GM21576 (cell line): ENCODE measurements around the gene LPIN1.
"Not testable (repeated sequence)": the region's sequence is repeated elsewhere in the genome, so short reads cannot be mapped to it uniquely, and the experiment has no call there.

Experiments
- ATAC-seq: cut with Tn5 transposase; IDR thresholded peaks from one replicate; pipeline ENCODE4 v1.9.1; 2021; ENCODE audit warnings: mild to moderate bottlenecking, moderate library complexity; ENCODE audit not compliant: unreplicated experiment

The LPIN1 gene

DNA sequence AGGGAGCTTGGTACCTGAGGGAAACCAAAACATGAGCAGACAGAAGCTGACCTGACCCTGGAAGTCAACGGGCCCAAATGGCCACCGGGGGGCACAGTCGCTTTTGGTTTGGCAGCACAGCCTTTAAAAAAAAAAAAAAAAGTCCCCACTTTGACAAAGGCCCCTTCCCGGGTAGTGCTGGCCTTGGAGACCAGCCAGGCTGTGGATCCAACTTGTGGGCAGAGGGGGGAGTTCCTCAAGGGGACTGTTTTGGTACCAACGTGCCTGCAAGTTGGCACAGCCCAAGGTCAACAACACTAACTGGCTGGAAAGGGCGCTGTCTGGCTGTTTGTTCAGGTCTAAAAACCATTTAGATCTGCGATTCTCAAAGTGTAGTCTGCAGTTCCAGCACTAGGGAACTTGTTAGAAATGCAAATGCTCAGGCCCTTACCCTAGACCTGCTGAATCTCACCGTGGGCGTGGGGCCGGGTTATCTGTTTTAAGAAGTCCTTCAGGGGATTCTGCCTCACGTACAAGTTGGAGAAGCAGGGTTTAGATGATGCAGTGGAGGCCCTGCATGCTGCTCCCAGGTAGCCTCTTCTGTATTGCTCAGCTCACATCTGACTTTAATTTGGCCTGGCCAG lies 83.0 kb downstream of the LPIN1 start:
- ATAC-seq: peak; percentile 37

DNA sequence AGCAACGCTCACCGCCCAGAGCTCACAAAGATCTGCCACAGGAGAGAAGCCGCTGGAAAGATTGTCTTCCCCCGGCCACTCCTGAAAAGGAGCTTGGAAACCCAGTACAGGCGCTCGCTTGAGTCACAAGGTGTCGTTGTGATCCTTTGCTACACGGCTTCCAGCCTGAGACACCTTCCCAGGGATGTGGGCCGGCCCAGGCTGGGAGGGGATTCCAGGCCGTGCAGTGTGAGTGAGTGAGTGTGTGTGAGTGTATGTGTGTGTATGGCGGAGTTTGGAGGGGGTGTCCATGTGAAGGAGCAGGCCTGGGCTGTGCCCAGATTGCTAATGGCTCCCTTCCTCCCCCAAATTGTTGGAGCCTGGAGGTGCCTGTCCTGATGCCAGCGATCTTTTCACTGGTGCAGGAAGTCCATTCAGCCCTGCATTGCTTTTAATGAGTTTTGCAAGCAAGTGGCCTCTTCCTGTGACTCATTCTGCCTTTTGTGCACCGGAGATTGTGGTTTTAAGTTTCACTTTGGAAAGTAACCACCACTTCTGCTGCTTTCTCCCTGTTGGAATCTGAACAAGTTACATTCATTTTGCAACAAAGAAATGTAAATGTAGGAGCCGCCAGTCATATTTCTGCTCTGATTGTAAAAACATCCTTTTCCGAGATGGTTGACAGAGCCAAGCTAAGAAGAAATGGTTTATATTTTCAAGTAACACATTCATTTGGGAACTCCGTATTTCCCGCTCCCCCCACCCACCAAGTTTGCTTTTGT lies 83.7 kb downstream of the LPIN1 start:
- peak; percentile 76 for ATAC-seq

DNA sequence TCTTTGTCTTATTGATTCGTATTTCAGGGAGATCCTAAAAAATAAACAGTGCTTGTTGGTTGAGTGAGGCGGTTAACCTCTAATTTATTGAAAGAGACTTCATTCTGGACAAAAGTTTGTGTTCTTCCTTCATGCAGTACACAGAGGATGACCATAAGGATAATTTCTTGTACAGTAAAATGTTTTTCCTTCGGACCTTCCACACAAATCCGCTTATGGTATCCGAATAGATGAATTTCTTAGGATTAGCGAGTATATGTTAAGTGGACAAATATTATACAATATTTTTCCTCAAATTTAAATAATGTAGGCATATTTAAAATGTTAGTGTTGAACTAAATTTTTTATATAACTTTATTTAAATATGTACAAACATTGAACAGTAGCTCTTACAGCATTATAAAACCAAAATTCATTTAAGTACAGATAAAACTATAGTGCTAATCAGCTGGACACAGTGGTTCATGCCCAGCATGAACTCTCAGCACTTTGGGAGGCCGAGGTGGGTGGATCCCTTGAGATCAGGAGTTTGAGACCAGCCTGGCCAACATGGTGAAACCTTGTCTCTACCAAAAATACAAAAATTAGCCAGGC lies 84.4 kb downstream of the LPIN1 start:
- ATAC-seq: no peak

DNA sequence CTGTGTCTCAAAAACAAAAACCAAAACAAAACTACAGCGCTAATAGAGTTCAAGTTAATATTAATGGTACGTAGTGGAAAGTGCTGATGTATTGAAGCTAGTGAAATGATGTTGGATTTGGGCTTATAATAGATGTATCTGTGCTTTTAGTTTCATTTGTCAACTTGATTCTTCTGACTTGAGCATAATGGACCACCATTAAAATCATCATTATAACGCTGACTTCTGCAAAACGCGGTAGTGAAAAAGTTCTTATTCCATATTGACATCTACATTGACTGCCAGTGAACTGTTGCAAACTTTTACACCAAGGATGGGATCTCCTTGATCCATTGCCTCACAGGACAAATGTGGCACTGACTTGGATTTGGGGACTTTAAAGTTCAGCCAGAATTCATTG lies 85.0 kb downstream of the LPIN1 start:
- no peak for ATAC-seq

DNA sequence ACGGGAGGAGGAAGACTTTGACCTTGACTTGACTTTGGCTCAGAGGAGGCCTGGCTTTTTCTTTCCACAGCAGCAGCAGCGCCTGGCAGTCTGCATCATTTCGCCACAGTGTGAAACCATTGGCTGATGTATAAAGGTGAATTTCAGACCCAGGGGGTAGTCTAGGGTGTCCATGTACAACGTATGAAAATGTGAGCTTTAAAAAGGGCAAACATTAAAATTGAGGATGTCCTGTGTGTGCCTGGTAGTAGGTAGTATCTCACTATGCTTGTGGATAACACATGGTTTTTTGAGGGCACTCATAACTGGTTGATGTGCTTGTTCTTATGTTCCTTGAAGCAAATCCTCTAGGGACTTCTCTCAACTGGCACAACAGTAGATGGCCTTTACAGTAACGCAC lies 86.1 kb downstream of the LPIN1 start:
- no peak for ATAC-seq

DNA sequence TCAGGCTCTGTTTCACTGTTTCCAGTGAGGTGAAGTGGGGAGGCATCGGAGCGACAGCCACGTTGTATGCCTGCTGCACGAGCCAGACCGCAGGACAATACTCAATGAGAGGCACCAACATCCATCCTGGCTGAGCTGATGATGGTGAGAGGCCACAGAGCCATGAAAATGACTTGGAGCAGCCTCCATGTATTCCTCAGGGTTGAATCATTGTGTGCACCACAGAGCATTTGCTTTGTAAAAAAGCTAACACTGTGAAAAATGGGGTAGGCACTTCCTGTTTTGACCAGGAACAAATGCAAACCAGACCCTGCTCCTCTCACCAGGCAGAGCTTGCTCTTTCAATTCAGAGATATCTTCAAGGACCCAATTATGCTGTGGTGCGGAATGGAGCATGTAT lies 87.2 kb downstream of the LPIN1 start:
- ATAC-seq: no peak

DNA sequence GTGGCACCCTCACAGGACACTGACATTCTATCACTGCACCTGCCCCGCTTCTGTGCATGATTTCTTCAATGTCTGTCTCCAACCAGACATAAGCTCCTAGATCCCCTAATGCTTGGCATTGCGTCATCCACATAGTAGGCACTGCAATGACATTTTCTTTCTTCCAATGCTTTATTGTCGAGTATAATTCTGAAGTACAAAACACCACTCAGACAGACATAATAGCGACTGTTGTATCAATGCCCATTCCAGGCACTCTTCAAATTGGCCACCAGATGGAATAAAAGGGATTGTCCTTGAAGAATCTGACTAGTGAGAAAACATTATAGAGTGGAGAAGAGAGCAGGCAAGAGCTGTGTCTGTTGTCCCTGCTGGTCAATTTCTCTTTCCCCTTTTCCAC lies 89.0 kb downstream of the LPIN1 start:
- ATAC-seq: no peak

DNA sequence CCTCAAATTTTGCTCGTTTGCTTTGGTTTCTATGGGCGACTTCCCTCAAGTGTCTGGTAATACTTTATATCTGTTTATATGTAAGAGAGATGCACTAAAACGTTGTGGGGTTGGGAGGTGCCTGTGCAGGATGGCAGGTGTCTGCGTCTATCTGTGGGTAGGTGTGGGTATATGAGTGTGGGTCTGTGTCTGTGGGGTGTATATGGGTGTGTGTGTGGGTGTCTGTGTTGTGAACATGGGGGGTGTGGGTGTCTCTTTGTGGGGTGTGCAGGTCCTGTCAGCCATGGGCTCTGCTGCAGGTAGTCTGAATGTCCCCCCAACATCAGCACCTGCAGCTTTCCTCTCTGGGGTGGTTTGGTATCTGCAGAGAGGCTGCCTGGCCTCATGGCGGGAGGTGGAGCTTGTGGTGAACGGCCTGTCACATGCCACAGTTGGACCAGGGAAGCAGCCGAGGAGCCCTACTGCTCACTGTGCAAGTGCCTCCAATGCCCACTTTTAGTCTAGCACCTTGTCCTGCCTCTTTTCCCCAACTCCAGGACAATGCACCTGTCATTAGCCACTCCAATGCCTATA lies 90.3 kb downstream of the LPIN1 start:
- ATAC-seq: no peak

DNA sequence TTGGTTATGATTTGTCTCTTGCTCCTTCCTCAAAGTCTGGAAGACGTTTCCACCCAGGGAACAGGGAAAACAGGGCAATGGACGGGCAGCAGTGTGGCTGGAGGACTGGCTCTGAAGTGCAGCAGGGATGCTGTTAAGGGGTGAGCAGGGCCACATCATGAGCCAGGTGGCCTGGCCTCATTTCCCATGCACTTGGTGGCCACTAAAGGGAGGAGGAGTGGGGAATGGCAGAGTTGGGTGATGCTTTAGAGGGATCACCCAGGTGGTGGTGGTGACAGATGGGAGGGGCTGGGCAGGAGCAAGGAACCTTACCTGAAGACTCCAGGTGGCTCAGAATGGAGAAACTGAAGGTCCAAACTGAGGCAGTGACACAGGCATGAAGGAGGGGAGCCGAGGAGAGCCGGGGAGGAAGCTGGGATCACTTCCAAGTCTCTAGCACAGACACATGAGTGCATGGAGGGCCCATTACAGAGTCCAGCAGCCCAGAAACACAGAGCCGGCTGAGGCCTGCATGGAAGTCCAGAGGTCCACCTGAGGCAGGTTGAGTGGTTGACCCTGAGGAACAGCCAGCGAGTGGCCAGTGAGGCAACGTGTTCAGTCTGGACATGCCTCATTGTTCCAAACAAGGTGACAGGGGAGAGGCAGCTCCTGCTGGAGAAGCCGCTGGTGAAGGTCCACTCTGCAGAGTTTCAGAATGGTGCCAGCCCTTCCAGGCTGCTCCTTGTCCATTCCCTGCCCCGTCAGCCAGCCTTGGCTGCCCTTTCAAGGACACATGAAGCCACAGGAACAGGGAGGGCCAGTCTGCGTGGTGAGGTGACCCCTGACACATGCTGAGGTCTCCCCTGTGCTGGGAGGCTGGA lies 91.7 kb downstream of the LPIN1 start:
- ATAC-seq: no peak

DNA sequence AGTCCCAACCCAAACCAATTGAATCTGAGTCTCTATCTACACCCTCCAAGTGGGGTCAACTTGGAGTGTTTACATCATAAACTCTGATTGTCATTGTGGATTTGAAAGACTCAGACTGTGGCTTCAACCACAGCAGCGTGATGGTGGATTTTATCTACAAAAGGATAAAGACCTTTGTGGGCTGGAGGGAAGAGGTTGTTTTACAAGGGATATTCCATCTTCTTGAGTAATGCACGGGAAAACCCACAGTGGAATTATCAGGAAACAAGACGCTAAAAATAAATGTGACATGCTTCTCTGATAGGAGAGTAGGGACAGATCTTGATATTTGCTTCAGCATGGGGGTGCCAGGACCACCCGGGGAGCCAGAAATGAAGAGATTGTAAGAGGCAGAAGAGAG lies 93.5 kb downstream of the LPIN1 start:
- ATAC-seq: no peak

DNA sequence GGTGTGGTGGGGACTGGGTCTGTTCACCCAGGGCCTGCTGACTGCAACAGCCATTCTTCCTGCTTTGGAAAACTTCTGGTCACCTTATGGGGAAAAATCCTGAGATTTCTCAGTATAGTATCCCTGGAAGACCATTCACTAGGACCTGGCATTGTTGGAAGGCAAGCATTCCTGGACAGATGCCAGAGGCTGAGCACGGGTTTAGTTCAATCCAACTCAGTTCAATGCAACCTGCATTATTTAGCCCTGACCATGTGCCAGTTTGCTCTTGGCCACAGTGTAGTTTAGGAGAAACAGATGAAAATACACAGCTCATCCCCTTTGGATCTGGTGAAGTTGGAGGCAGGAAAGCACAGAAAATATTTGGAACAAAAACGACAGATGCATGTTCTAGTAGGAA lies 95.9 kb downstream of the LPIN1 start:
- ATAC-seq: no peak

DNA sequence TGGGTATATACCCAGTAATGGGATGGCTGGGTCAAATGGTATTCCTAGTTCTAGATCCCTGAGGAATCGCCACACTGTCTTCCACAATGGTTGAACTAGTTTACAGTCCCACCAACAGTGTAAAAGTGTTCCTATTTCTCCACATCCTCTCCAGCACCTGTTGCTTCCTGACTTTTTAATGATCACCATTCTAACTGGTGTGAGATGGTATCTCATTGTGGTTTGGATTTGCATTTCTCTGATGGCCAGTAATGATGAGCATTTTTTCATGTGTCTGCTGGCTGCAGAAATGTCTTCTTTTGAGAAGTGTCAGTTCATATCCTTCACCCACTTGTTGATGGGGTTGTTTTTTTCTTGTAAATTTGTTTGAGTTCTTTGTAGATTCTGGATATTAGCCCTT lies 98.4 kb downstream of the LPIN1 start:
- ATAC-seq: not testable (repeated sequence)

DNA sequence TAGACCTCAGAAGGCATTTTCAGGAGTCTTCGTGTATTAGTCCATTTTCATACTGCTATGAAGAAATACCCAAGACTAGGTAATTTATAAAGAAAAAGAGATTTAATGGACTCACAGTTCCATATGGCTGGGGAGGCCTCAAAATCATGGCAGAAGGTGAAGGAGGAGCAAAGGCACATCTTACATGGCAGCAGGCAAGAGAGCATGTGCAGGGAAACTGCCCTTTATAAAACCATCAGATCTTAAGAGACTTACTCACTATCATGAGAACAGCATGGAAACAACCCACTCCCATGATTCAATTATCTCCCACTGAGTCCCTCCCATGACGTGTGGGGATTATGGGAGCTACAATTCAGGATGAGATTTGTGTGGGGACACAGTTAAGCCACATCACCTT lies 101.5 kb downstream of the LPIN1 start:
- ATAC-seq: not testable (repeated sequence)

DNA sequence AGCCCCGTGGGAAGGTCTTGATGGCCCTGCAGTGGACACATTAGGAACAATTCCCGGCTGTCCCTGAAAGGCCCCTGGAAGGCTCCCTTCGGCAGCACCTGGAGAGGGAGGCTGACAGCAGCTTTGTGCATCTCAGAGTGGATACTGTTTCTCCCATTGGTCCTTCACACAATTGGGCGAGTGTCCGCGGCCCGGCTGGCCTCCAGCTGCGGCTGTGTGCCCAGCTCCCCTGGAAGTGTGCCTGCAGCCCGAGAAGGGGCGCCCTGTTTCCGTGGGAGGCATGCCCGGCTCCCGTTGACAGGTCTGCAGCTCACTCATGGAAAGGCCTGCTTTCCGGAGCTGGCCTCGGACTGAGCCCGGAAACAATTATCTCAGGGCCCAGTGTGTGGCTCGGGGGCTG lies 103.7 kb downstream of the LPIN1 start:
- ATAC-seq: no peak

DNA sequence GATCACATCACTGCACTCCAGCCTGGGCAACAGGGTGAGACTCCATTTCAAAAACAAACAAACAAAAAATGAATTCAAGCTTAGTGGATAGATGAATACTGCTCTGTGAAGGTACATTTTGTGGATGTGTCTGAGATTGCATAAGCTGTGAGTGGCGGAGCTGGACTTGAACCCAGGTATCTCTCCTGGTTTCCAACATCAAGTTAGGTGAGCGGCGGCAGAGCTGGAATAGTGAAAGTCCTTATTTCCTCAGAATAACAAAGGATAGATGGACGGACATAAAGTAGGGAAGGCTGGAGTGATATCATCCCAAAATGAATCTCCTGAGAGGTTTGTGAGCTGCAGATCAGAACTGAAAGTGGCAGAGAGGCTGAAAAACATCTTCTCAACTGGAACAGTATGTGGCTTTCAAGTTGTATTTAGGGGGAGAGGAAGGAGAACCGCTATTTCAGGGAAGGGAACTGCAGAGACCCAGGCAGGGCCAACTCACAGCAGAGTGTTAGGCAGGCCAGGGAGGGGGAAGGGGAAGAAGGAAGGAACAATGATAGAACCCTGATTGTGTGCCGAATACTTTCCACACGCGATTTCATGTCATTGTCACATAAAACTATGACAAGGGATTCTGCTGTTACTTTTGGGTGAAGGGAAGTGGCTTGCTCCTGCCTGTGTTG lies 106.2 kb downstream of the LPIN1 start:
- no peak for ATAC-seq

DNA sequence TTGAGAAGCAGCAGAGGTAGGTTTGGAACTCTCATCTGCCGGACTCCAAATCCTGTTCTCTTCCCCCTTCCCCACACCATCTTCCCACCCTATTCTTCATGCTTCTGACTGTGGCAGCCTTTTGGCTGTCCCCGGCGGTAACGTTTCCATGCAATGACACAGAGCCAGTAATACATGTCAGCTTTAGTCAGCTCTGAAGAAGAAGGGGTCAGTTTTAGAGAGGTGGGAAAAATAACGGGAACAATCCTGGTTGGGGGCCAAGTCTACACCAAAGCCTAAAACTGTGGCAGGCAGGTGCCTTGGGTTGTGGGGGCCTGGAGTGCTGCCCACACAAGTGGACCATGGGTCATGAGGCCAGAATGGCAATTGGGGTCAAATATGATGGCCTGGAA lies 106.8 kb downstream of the LPIN1 start:
- no peak for ATAC-seq

DNA sequence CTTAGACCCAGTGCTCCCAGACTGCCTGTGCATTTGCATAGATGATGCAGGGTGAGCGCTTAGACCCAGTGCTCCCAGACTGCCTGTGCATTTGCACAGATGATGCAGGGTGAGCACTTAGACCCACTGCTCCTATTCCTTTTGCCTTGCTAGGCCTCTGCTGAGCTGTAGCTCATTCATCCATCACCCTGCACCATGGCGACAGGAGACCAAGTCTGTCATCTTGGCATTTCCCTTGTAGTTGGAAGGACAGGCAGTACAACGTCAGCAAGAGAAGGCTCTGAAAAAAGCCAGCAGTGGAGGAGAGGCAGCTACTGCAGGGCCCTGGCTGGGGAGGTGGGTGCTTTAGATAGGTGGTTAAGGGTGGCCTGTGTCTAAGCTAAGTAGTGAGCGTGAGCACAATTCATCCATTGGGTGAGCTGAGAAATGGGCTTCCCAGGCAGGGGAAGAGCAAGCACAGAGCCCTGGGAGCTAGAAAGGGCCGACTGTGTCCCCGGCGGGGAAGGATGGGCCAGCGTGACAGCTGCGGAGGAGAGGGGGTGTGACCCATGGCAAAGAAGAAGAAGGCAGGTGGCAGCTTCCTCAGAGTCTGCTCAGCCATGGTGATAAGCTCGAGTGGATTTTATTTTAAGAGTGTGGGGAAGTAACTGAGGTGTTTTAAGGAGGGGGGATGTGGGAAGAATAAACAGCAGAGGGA lies 108.8 kb downstream of the LPIN1 start:
- no peak for ATAC-seq

DNA sequence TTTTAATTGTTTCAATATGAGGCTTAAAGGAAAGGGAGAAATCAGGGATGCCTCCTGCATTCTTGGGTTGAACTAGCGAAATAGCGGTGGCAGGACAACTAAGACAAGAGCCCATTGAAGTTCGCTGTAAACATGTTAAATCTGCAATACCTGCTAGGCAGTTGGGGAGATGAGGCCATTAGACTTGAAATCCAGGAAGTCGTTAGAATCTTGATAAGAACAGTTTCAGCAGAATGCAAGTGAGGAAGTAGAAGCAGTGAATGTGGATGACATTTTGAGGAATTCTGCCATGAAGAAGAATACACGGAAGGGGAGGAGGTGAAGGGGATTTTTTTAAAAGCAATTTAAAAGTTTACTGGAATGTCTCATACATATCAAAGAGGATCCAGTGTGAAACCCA lies 109.7 kb downstream of the LPIN1 start:
- ATAC-seq: no peak

DNA sequence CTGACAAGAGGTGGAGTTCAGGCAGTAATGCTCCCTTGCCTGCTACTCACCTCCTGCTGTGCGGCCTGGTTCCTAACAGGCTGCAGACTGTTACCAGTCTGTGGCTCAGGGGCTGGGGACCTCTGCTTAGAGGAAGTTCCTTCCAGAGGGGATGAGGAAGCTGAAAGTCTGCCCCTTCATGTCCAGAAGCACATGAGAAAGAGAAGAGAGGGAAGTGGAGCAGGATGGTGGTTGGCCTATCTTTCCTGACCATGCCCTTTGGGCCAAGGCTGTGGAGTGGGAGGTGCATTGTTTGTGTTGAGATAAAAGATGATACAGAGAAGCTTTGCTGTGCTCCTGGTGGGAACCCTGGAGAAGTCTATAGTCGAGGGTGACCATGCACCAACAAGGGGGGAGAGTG lies 112.5 kb downstream of the LPIN1 start:
- no peak for ATAC-seq

DNA sequence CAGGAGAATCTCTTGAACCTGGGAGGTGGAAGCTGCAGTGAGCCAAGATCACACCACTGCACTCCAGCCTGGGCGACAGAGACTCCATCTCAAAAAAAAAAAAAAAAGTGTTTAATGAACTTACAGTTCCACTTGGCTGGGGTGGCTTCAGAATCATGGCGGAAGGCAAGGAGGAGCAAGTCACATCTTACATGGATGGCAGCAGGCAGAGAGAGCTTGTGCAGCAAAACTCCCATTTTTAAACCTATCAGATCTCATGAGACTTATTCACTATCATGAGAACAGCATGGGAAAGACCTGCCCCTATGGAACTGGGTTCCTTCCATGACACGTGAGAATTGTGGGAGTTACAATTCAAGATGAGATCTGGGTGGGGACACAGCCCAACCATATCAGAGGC lies 113.5 kb downstream of the LPIN1 start:
- not testable (repeated sequence) for ATAC-seq
